SK-N-SH (cell line): ENCODE data around the gene SPAG9. TPM values are rescaled to one million over a fixed set of nuclear protein-coding genes. Genes with fewer than 3 reads are reported as not detected.
A peak's percentile ranks its signal among the peaks of the same experiment; 100 is the strongest.

Experiments used
- CTCF ChIA-PET: fragments of 300-600, 350-600 bp; formaldehyde crosslinking; extraction: SDS; loops from one replicate; lab custom pipeline; 2021; lab: Yijun Ruan, JAX
- POLR2A ChIA-PET: fragments of 350-600 bp; sonication (Branson Sonifier 250); formaldehyde crosslinking; extraction: SDS; loops from one replicate; lab custom pipeline; 2020; ENCODE audit warnings: antibody characterized with exemption, inconsistent platforms; lab: Yijun Ruan, JAX
- DNase-seq: peaks from one replicate; pipeline ENCODE4 v3.0.0; 2012
- H2AFZ ChIP-seq: fragments of 200-600 bp; sonication (generic); 2 replicates; pipeline ENCODE4 v1.8.1; 2016; ENCODE audit warnings: antibody characterized with exemption, mild to moderate bottlenecking, low read depth
- H3F3A ChIP-seq: fragments of 200-600 bp; sonication (generic); replicated peaks from 2 replicates; pipeline ENCODE3; 2016; ENCODE audit warnings: antibody characterized with exemption, mild to moderate bottlenecking; ENCODE audit not compliant: insufficient read depth
- H3K27ac ChIP-seq, 2 experiments: fragments of 200-500 bp in 1 of 2; fragments of 200-600 bp in 1 of 2; sonication (Bioruptor generic) in 1 of 2; sonication (generic), shearing (Covaris generic) in 1 of 2; 2 replicates each; pipeline versions ENCODE4 v1.5.1 to v1.6.1; 2014 to 2016; ENCODE audit warnings: low read depth in 2 of 2, inconsistent platforms in 1 of 2, low read length in 1 of 2, mild to moderate bottlenecking in 1 of 2, mixed read lengths in 1 of 2
- H3K27me3 ChIP-seq: fragments of 200-600 bp; sonication (generic), shearing (Covaris generic); 2 replicates; pipeline ENCODE4 v1.6.1; 2016; ENCODE audit warnings: mixed run types; ENCODE audit not compliant: insufficient read depth
- H3K36me3 ChIP-seq, 2 experiments: fragments of 200-500 bp in 1 of 2; fragments of 200-600 bp in 1 of 2; sonication (Bioruptor generic) in 1 of 2; sonication (generic) in 1 of 2; replicated peaks in 1 of 2; 2 replicates each; pipeline versions ENCODE3 to v1.5.1; 2014 to 2016; ENCODE audit warnings: low read length in 1 of 2, mild to moderate bottlenecking in 1 of 2; ENCODE audit not compliant: insufficient read depth in 2 of 2, control insufficient read depth in 1 of 2
- H3K4me1 ChIP-seq, 2 experiments: fragments of 200-500 bp in 1 of 2; fragments of 200-600 bp in 1 of 2; sonication (Bioruptor generic) in 1 of 2; sonication (generic), shearing (Covaris generic) in 1 of 2; 2 replicates each; pipeline versions ENCODE4 v1.5.1 to v1.6.1; 2014 to 2016; ENCODE audit warnings: low read depth in 1 of 2, low read length in 1 of 2, mixed run types in 1 of 2; ENCODE audit not compliant: insufficient read depth in 2 of 2, control insufficient read depth in 1 of 2
- H3K4me2 ChIP-seq: fragments of 200-600 bp; sonication (generic), shearing (Covaris generic); 2 replicates; pipeline ENCODE4 v1.6.1; 2017; ENCODE audit warnings: mixed run types
- H3K4me3 ChIP-seq, 2 experiments: fragments of 200-500 bp in 1 of 2; fragments of 200-600 bp in 1 of 2; sonication (Bioruptor generic) in 1 of 2; sonication (generic), shearing (Covaris generic) in 1 of 2; 2 replicates each; pipeline versions ENCODE4 v1.5.1 to v1.8.1; 2014 to 2016; ENCODE audit warnings: low read depth in 2 of 2, inconsistent platforms in 1 of 2, low read length in 1 of 2, mild to moderate bottlenecking in 1 of 2, mixed read lengths in 1 of 2, moderate library complexity in 1 of 2
- H3K79me2 ChIP-seq: fragments of 200-600 bp; sonication (generic); 2 replicates; pipeline ENCODE4 v1.8.1; 2017; ENCODE audit warnings: mild to moderate bottlenecking; ENCODE audit not compliant: insufficient read depth
- H3K9ac ChIP-seq: fragments of 200-600 bp; sonication (generic); 2 replicates; pipeline ENCODE4 v1.6.1; 2017; ENCODE audit warnings: mixed run types
- H3K9me2 ChIP-seq: fragments of 200-600 bp; sonication (generic); 2 replicates; pipeline ENCODE4 v1.6.1; 2017; ENCODE audit warnings: mixed run types
- H3K9me3 ChIP-seq: fragments of 200-600 bp; sonication (generic); 2 replicates; pipeline ENCODE4 v1.6.1; 2017; ENCODE audit warnings: mixed run types, mild to moderate bottlenecking, moderate library complexity
- H4K20me1 ChIP-seq: fragments of 200-600 bp; sonication (generic); 2 replicates; pipeline ENCODE4 v1.6.1; 2017; ENCODE audit warnings: mild to moderate bottlenecking, mixed run types; ENCODE audit not compliant: insufficient read depth
- CHD2 ChIP-seq: fragments of 150-350 bp; IDR thresholded peaks from 2 replicates; pipeline ENCODE4 v1.6.1; 2018; ENCODE audit warnings: low read length; ENCODE audit not compliant: partially characterized antibody
- EP300 ChIP-seq, 2 experiments: IDR thresholded peaks; 2 replicates each; pipeline versions ENCODE4 v1.4.0 to v1.6.1; 2012; ENCODE audit warnings: borderline replicate concordance in 1 of 2, low read depth in 1 of 2, low read length in 1 of 2
- EZH2phosphoT487 ChIP-seq: fragments of 200-600 bp; sonication (generic); IDR thresholded peaks from 2 replicates; pipeline ENCODE4 v1.6.1; 2017; ENCODE audit warnings: low read depth, mixed run types, mild to moderate bottlenecking, antibody characterized with exemption, moderate library complexity, borderline replicate concordance
- FOXJ3 ChIP-seq: sonication (generic); formaldehyde crosslinking; IDR thresholded peaks from 2 replicates; pipeline ENCODE4 v1.5.1; 2020; ENCODE audit warnings: mild to moderate bottlenecking, missing genetic modification reagents
- FOXM1 ChIP-seq: IDR thresholded peaks from 2 replicates; pipeline ENCODE4 v1.4.0; 2012; ENCODE audit warnings: low read depth, mild to moderate bottlenecking
- GABPA ChIP-seq: IDR thresholded peaks from 2 replicates; pipeline ENCODE4 v1.4.0; 2012; ENCODE audit warnings: low read depth, mild to moderate bottlenecking
- GATA2 ChIP-seq: sonication (generic); formaldehyde crosslinking; IDR thresholded peaks from 2 replicates; pipeline ENCODE4 v1.5.0; 2020; ENCODE audit warnings: mild to moderate bottlenecking, missing genetic modification reagents
- IRF3 ChIP-seq: fragments of 150-350 bp; IDR thresholded peaks from 2 replicates; pipeline ENCODE4 v1.6.1; 2016; ENCODE audit warnings: mild to moderate bottlenecking, low read depth, low read length
- JUND ChIP-seq: IDR thresholded peaks from 2 replicates; pipeline ENCODE4 v1.4.0; 2012
- MAX ChIP-seq: IDR thresholded peaks from 2 replicates; pipeline ENCODE4 v1.4.0; 2012; ENCODE audit warnings: low read depth
- MEF2A ChIP-seq: IDR thresholded peaks from 2 replicates; pipeline ENCODE4 v1.4.0; 2012; ENCODE audit warnings: low read depth, borderline replicate concordance
- MXI1 ChIP-seq: IDR thresholded peaks from 2 replicates; pipeline ENCODE4 v1.6.1; 2012; ENCODE audit warnings: mild to moderate bottlenecking, low read depth, low read length, improper control_type of control experiment
- NFIC ChIP-seq: IDR thresholded peaks from 2 replicates; pipeline ENCODE4 v1.4.0; 2012; ENCODE audit warnings: borderline replicate concordance
- NRF1 ChIP-seq: IDR thresholded peaks from 2 replicates; pipeline ENCODE4 v1.6.1; 2012; ENCODE audit warnings: low read depth, mild to moderate bottlenecking, low read length
- PBX3 ChIP-seq: IDR thresholded peaks from 2 replicates; pipeline ENCODE4; 2012
- RAD21 ChIP-seq: IDR thresholded peaks from 2 replicates; pipeline ENCODE4 v1.6.1; 2012; ENCODE audit warnings: mild to moderate bottlenecking, low read length
- RCOR1 ChIP-seq: fragments of 150-350 bp; IDR thresholded peaks from 2 replicates; pipeline ENCODE4 v1.6.1; 2017; ENCODE audit warnings: antibody characterized with exemption, low read length
- REST ChIP-seq: IDR thresholded peaks from 2 replicates; pipeline ENCODE4 v1.6.1; 2012; ENCODE audit warnings: mild to moderate bottlenecking, low read depth, low read length, moderate library complexity
- RFX5 ChIP-seq: IDR thresholded peaks from 2 replicates; pipeline ENCODE4 v1.6.1; 2012; ENCODE audit warnings: mild to moderate bottlenecking, improper control_type of control experiment, low read length
- RXRA ChIP-seq: IDR thresholded peaks from 2 replicates; pipeline ENCODE4 v1.4.0; 2012; ENCODE audit warnings: low read depth, mild to moderate bottlenecking, borderline replicate concordance
- TAF1 ChIP-seq: IDR thresholded peaks from 2 replicates; pipeline ENCODE4 v1.6.1; 2012; ENCODE audit warnings: low read depth, mild to moderate bottlenecking, low read length, moderate library complexity, borderline replicate concordance
- TCF12 ChIP-seq: IDR thresholded peaks from 2 replicates; pipeline ENCODE4 v1.4.0; 2012
- TEAD4 ChIP-seq: IDR thresholded peaks from 2 replicates; pipeline ENCODE4 v1.4.0; 2012; ENCODE audit warnings: mild to moderate bottlenecking, borderline replicate concordance; ENCODE audit not compliant: insufficient read depth
- USF2 ChIP-seq: fragments of 150-350 bp; IDR thresholded peaks from 2 replicates; pipeline ENCODE4 v1.6.1; 2017; ENCODE audit warnings: antibody characterized with exemption, low read length, low read depth, borderline replicate concordance
- YY1 ChIP-seq: IDR thresholded peaks from 2 replicates; pipeline ENCODE4 v1.4.0; 2012; ENCODE audit warnings: low read depth, mild to moderate bottlenecking
- ZBTB33 ChIP-seq: IDR thresholded peaks from 2 replicates; pipeline ENCODE4 v1.4.0; 2012; ENCODE audit warnings: low read depth, borderline replicate concordance
- WGBS: methylation state at CpG from one replicate; pipeline ENCODE4 v1.1.6; 2017; ENCODE audit warnings: low lambda C conversion rate; 5-methylcytosine and 5-hydroxymethylcytosine counted together
- polyA plus RNA-seq, 3 experiments: library from polyadenylated mRNA; depleted of rRNA; stranded (reverse); fragments of >200 nt; gene quantifications; 2 replicates each; pipeline ENCODE4 v1.2.3, GENCODE V29; 2012

SPAG9 gene
- polyA plus RNA-seq, 1 of the 3 experiments (the other 2 are of a cell fraction): 32.1 TPM

GRCh38 chr17:50972577-50972976 lies 148.1 kb downstream of the SPAG9 start:
- WGBS: 84% methylated on average over 5 of the region's 5 CpGs
- CTCF ChIA-PET: interaction anchor here (0.9 to 6.0 kb wide), 8 partner anchors 9 to 432 kb away, joined by 3 to 49 read pairs (median 3); no protein-coding TSS in a partner anchor
- H3K9ac ChIP-seq: no peak overlapping the region
- no peak for TF ChIP-seq RAD21
- TF ChIP-seq EP300 (IDR thresholded peaks at IDR 0.05; ENCODE audit: borderline replicate concordance in 1 of 2, low read depth in 1 of 2, low read length in 1 of 2): peak in 1 of 2 experiments; percentile 82; a peak in 2 of 4 replicates
- TF ChIP-seq MEF2A: no peak
- TF ChIP-seq MXI1: peak; percentile 85; the same call in 1 of the 2 replicates
- peak; percentile 85 for TF ChIP-seq RCOR1
- TF ChIP-seq USF2: no peak
- TF ChIP-seq JUND: no peak
- TF ChIP-seq CHD2: peak; percentile 76
- TF ChIP-seq FOXJ3: peak; percentile 68; the same call in 1 of the 2 replicates
- no peak for TF ChIP-seq ZBTB33
- TF ChIP-seq NRF1: no peak
- TF ChIP-seq IRF3: no peak
- TF ChIP-seq REST: no peak
- no peak for TF ChIP-seq PBX3
- peak; percentile 51; the same call in 1 of the 2 replicates for TF ChIP-seq RFX5
- TF ChIP-seq GABPA: no peak
- no peak for TF ChIP-seq TAF1
- no peak for TF ChIP-seq RXRA
- no peak for TF ChIP-seq MAX
- TF ChIP-seq TEAD4: no peak
- peak; percentile 67; the same call in 1 of the 2 replicates for TF ChIP-seq GATA2 (CRISPR knock-in tag)
- TF ChIP-seq EZH2phosphoT487: no peak
- no peak for TF ChIP-seq NFIC
- TF ChIP-seq TCF12: no peak
- TF ChIP-seq YY1: no peak
- TF ChIP-seq FOXM1: no peak

More at GRCh38 chr17:50972577-50972976, 148.1 kb downstream of the SPAG9 start:
- H3K9me3 ChIP-seq: no peaks in the 10 kb centered on the region
- H3K4me2 ChIP-seq: no peak overlapping the region
- POLR2A ChIA-PET: interaction anchor here (0.9 to 3.4 kb wide), 2 partner anchors 18 to 107 kb away, joined by 3 to 34 read pairs; partner anchors contain the start of gene TOB1
- DNase-seq: peak; percentile 70
- H3K36me3 ChIP-seq: peaks cover 54 to 74% of the 10 kb centered on the region in 2 experiments
- no peaks in the 10 kb centered on the region for H3K9me2 ChIP-seq
- H3K27me3 ChIP-seq: no peaks in the 10 kb centered on the region
- H2AFZ ChIP-seq: no peak overlapping the region
- H3K4me3 ChIP-seq: no peak overlapping the region
- H3K79me2 ChIP-seq: no peaks in the 10 kb centered on the region
- peaks cover 9% of the 10 kb centered on the region for H3F3A ChIP-seq
- H3K4me1 ChIP-seq: peaks cover 10 to 32% of the 10 kb centered on the region in 2 experiments; a peak in 3 of 4 replicates
- H4K20me1 ChIP-seq: no peaks in the 10 kb centered on the region
- H3K27ac ChIP-seq: peak overlapping the region in 1 of 2 experiments; percentile 90; a peak in 2 of 4 replicates
